GM23338 (cell line): ENCODE results near the gene DENND5B.

ENCODE experiments used
- CREB1 ChIP-seq: fragments of 250-450 bp; sonication (Bioruptor Pico); IDR thresholded peaks from 2 replicates; pipeline ENCODE4 v1.5.0; 2020; ENCODE audit warnings: low read depth, mild to moderate bottlenecking, moderate library complexity
- CTCF ChIP-seq, 2 experiments: fragments of 200-600 bp in 1 of 2; sonication (generic) in 1 of 2; conservative IDR thresholded peaks; 2 replicates each; pipeline versions ENCODE4 v1.5.1 to v1.6.1; 2016 to 2017; ENCODE audit warnings: antibody characterized with exemption in 2 of 2, low read depth in 2 of 2, mild to moderate bottlenecking in 2 of 2, moderate library complexity in 1 of 2
- ETS1 ChIP-seq: IDR thresholded peaks from 2 replicates; pipeline ENCODE4 v1.6.1; 2016; ENCODE audit warnings: antibody characterized with exemption
- EZH2 ChIP-seq: fragments of 200-600 bp; sonication (generic); IDR thresholded peaks from one replicate; pipeline ENCODE4 v1.8.0; 2017; ENCODE audit warnings: antibody characterized with exemption, mild to moderate bottlenecking, low read depth; ENCODE audit not compliant: unreplicated experiment
- EZH2phosphoT487 ChIP-seq: fragments of 200-600 bp; sonication (generic); IDR thresholded peaks from one replicate; pipeline ENCODE4 v1.8.1; 2018; ENCODE audit warnings: antibody characterized with exemption; ENCODE audit not compliant: unreplicated experiment
- JUNB ChIP-seq: IDR thresholded peaks from one replicate; pipeline ENCODE4 v1.6.1; 2016; ENCODE audit warnings: antibody characterized with exemption; ENCODE audit not compliant: unreplicated experiment
- NANOG ChIP-seq: IDR thresholded peaks from 2 replicates; pipeline ENCODE4 v1.6.1; 2016; ENCODE audit warnings: antibody characterized with exemption, borderline replicate concordance
- POLR2AphosphoS5 ChIP-seq: IDR thresholded peaks from 2 replicates; pipeline ENCODE4 v1.6.1; 2016; ENCODE audit warnings: antibody characterized with exemption, low read depth
- REST ChIP-seq: IDR thresholded peaks from one replicate; pipeline ENCODE4 v1.6.1; 2018; ENCODE audit warnings: antibody characterized with exemption; ENCODE audit not compliant: unreplicated experiment
- STAT1 ChIP-seq: IDR thresholded peaks from one replicate; pipeline ENCODE4 v1.6.1; 2016; ENCODE audit warnings: antibody characterized with exemption; ENCODE audit not compliant: unreplicated experiment
- ZNF331 ChIP-seq: fragments of 250-450 bp; sonication (Bioruptor Pico); IDR thresholded peaks from 2 replicates; pipeline ENCODE4 v1.5.0; 2020; ENCODE audit warnings: low read depth, mild to moderate bottlenecking, moderate library complexity

- TF ChIP-seq CTCF (conservative IDR thresholded peaks at IDR 0.05; ENCODE audit: low read depth in 2 of 2) (no peak), REST (no peak), ZNF331 (CRISPR knock-in tag) (no peak), POLR2AphosphoS5 (no peak), CREB1 (CRISPR knock-in tag) (no peak), JUNB (no peak), EZH2 (no peak), EZH2phosphoT487 (no peak), ETS1 (no peak), STAT1 (no peak), NANOG (no peak)
Measured at GRCh38 chr12:31524791-31525495, 66.0 kb downstream of the DENND5B start.
